Mammary epithelial cell (primary cell): ENCODE data around the gene SCGB1C1.

ENCODE experiments used
- CTCF ChIP-seq, 2 donors: IDR thresholded peaks in 1 of 2; conservative IDR thresholded peaks in 1 of 2; 2 replicates each; pipeline ENCODE4 v1.5.1; 2011 to 2012; ENCODE audit warnings: inconsistent platforms in 2 of 2, low read length in 2 of 2, mild to moderate bottlenecking in 2 of 2, control low read depth in 1 of 2, low read depth in 1 of 2; ENCODE audit not compliant: insufficient read depth in 1 of 2; ENCODE audit errors: extremely low read depth in 1 of 2
- EZH2 ChIP-seq: IDR thresholded peaks from 2 replicates; pipeline ENCODE4 v1.6.1; 2012; ENCODE audit warnings: low read length, inconsistent platforms, borderline replicate concordance

- TF ChIP-seq CTCF (conservative IDR thresholded peaks at IDR 0.05 in 1 of 2, IDR thresholded peaks at IDR 0.05 in 1 of 2; ENCODE audit: extremely low read depth in 1 of 2, insufficient read depth in 1 of 2, low read depth in 1 of 2, low read length in 2 of 2), result no peak
- TF ChIP-seq EZH2, result no peak
Measured at GRCh38 chr11:217704-218103, 24.8 kb downstream of the SCGB1C1 start.
